ENCODE measurements around the gene CCDC88A. TPM values are rescaled to one million over a fixed set of nuclear protein-coding genes. Genes with fewer than 3 reads are reported as not detected.
"Not testable (repeated sequence)": the region's sequence is repeated elsewhere in the genome, so short reads cannot be mapped to it uniquely, and the experiment has no call there.

CCDC88A gene, protein sequence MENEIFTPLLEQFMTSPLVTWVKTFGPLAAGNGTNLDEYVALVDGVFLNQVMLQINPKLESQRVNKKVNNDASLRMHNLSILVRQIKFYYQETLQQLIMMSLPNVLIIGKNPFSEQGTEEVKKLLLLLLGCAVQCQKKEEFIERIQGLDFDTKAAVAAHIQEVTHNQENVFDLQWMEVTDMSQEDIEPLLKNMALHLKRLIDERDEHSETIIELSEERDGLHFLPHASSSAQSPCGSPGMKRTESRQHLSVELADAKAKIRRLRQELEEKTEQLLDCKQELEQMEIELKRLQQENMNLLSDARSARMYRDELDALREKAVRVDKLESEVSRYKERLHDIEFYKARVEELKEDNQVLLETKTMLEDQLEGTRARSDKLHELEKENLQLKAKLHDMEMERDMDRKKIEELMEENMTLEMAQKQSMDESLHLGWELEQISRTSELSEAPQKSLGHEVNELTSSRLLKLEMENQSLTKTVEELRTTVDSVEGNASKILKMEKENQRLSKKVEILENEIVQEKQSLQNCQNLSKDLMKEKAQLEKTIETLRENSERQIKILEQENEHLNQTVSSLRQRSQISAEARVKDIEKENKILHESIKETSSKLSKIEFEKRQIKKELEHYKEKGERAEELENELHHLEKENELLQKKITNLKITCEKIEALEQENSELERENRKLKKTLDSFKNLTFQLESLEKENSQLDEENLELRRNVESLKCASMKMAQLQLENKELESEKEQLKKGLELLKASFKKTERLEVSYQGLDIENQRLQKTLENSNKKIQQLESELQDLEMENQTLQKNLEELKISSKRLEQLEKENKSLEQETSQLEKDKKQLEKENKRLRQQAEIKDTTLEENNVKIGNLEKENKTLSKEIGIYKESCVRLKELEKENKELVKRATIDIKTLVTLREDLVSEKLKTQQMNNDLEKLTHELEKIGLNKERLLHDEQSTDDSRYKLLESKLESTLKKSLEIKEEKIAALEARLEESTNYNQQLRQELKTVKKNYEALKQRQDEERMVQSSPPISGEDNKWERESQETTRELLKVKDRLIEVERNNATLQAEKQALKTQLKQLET (N-terminal part only)
- polyA plus RNA-seq (2013, experiment 1 of 2; ENCODE audit: insufficient read length) = 39.7 TPM
- polyA plus RNA-seq (2013, experiment 2 of 2; ENCODE audit: insufficient read length) = 56.1 TPM

DNA sequence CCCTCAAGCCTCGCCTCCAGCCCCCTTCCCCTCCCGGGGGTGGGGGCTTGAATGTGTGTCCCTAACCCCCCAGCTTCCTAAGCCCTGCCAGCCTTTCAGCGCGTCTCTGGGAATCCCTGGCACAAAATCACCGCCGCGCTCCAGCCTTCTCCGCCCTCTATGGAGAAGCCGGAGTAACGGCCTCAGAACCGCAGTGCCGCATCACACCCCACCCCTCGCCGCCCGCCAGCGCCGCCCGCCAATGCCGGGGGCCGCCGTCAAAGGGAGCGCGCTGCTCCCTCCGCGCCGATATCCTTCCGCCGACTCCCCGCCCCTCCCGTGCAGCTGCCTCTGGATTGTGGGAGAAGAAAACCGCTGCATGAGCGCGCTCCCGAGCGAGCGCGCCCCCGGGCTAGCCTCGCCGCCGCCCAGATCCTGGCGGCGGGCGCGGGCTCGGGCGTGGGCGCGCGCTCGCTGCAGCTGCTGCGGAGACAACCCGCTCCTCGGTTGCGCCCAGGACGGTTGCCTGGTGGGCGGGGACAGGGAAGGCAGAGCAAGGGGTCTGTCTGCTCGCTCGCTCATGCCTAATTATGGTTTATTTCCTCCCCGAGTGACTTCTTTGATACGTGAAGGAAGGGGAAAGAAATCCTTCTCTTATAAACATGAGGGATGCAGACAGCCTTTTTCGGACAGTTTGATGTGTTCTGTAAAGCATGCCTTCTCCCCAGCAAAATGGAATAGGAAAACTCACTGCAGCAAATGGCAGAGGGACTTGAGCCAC, at the start of gene CCDC88A:
CCDC88A (minus strand) TSS at position 178 of the 760 bp plus-strand sequence. CDS start 777 bp downstream, outside the sequence.
- peak; percentile 99 for DNase-seq

DNA sequence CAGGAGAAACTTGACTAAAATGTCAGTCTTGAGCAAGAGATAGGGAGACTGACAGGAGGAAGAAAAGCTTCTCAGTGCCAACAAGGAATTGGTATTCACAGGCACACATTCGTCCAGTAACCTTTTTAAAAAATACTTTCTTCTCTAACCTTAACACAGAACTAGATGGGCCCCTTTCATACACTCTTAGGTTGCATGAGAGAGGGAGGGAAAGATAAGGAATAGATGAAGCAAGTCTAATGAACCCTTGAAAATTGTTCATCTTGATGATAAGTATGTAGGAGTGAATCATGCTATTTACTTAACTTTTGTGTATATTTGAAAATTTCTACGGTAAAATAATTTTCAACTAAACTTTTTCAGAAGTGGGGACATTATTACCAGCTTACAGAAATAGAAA, 42.0 kb upstream of the CCDC88A start:
- no peak for DNase-seq

DNA sequence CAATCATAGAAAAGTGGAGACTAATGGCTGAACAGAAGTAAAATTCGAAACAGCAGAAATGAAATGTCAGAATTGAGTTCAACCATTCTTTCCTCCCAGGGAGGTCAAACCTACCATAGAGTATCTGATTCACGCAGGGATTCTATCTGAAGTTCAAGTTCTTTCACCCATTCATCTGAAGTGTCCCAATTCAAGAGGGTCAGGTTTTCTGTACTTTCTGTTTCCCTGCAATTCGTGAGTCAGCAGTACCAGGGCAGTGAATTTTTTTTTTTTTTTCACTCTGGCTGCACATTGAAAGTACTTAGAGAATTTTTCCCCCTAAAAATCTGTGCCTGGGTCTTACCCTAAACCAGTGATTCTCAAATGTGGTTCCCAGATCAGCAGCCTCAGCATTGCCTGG, 40.9 kb upstream of the CCDC88A start:
- DNase-seq = no peak

DNA sequence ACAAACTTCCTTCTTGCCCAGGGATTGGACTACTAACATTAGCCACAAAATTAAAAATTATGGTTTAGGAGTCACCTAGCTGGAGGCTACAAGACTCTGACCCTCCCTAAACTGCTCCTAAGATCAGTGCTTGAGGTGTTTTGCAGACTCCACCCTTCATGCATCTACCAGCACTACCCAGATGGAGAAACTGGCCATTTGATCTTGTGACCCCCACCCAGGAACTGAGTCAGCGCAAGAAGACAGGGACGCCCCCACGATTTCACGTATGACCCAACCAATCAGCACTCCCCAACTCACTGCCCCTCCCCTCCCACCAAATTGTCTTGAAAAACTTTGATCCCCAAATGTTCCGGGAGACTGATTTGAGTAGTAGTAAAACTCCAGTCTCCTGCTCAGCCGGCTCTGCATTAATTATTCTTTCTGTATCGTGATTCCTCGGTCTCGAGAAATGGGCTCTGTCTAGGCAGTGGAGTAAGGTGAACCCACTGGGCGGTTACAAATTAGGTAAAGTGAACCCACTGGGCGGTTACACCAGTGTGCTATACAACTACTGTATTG, 40.1 kb upstream of the CCDC88A start:
- no peak for DNase-seq

DNA sequence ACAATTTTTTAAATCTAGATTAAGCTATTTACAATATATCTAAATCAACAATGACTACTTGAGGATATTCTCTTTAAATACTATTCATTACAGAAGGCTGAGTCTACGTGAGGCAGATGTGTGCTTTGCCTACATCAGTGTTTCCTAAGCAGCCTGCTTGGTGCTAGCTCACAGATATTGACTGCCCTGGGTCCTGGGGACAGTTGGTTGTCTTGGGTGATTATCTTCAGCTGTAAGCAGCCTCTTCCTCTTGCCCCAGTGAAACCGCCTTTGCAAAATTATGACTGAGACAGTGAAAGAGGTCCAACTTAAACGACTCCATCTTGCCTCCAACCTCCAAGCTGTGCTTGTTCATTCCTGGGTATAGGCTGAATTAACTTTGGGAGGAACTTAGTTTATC, 39.6 kb upstream of the CCDC88A start:
- no peak for DNase-seq

DNA sequence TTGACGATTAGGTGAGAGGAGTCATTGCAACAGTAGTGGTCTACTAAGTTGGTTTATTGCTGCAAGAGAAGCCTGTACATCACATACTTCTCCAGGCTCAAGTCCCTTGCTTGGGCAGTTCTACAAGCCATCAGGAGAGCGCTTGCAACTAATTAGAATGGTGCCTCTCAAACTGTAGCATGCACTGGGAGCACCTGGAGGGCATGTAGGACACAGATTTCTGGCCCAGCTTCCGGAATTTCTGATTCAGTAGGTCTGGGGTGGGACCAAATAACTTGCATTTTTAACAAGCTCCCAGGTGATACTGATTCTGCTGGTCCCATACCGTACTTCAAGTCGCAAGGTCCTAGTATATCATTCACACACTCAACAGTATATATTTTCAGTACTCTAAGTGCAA, 34.5 kb upstream of the CCDC88A start:
- DNase-seq = no peak

DNA sequence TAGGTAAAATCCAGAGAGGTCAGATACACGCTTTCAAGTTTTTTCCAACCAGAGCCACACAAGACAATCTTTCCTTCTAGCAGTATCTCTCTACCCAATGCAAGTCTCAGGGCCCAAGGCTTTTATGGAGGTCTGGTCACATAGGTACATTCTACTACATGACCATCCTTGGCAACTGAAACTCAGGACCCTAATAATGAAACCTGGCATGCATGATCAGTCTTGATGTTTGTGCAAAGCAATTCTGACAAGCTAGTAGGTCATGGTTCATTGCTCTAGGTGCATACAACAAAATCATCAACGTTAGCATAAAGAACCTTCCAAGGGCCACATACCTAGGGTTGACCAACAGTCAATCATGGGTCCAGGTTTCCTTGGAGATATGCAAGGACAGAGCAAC, 33.2 kb upstream of the CCDC88A start:
- no peak for DNase-seq

DNA sequence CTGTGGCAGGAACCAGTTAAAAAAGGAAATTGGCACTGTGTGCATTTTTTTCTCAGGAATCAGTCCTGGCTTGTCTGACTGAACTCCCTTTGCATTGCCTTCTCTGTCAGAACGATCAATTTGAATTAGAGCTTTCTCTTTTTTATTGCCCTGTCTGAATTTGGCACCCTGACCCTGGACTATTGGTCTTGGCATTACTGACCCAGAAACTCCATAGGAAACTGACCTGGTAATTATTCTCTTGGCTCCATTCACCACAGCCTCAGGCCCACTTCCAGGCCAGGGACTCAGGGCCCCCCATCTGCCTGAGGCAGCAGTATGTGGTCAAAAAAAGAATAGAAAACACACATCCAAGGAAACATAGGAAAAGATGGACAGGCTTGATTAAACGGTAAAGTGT, 32.0 kb upstream of the CCDC88A start:
- no peak for DNase-seq

DNA sequence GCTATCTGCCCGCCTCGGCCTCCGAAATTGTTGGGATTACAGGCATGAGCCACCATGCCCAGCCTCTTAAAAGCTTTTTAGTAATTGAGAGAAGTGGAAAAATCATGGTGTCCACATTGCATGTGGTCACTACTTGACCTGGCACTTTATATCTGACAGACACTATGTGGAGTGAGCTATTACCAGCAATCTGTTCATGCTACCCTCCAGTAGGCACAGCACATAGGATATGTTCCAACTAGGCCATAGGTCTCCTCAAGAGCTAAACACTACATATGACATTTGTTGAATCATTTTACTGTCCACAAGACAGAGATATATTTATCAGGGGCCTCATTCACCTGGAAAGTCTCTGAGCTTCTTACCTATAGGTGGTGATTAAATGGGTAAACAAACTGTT, 30.4 kb upstream of the CCDC88A start:
- not testable (repeated sequence) for DNase-seq

DNA sequence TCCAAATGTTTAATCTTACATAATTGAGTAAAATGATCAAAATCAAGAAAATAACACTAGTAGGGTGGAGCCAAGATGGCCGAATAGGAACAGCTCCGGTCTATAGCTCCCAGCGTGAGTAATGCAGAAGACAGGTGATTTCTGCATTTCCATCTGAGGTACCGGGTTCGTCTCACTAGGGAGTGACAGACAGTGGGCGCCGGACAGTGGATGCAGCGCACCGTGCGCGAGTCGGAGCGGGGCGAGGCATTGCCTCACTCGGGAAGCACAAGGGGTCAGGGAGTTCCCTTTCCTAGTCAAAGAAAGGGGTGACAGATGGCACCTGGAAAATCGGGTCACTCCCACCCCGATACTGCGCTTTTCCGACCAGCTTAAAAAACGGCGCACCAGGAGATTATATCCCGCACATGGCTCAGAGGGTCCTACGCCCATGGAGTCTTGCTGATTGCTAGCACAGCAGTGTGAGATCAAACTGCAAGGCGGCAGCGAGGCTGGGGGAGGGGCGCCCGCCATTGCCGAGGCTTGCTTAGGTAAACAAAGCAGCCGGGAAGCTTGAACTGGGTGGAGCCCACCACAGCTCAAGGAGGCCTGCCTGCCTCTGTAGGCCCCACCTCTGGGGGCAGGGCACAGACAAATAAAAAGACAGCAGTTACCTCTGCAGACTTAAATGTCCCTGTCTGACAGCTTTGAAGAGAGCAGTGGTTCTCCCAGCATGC, 22.5 kb upstream of the CCDC88A start:
- DNase-seq = not testable (repeated sequence)

DNA sequence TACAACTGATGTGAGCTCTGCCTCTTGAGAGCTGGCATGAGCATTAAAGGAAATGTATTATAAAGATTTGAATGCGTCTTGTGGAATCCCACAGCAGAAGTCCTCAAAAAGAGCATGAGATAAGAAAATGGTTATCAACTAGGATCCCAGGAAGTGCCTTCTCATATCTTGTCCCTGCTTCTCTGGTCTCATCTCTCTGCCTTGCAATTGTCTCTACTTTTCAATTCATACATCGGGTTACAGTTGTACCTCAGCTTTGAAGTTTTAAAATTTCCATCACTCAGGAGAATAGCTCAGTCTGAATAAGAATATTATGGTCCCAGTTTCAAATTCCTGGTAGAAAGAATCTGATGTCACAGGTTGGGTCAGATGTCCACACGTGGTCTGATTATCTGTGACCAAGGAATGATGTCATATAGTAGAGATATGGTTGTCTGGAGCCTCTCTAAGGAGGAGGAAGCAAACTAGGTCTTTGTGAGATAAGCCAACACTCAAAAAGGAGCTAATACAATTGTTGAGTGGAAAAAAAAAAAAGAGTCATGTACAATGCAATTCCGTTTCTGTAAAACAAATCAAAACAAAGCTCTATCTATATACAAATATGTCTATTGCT, 21.7 kb upstream of the CCDC88A start:
- DNase-seq = no peak

DNA sequence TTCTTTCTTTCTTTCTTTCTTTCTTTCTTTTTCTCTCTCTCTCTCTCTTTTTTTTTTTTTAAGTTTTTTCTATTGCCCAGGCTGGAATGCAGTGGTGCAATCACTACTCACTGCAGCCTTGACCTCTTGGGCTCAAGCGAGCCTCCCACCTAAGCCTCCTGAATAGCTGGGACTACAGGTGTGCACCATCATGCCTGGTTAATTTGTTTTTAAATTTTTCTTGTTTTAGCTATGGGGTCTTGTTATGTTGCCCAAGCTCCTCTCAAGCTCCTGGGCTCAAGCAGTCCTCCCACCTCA, 19.4 kb upstream of the CCDC88A start:
- DNase-seq = no peak

DNA sequence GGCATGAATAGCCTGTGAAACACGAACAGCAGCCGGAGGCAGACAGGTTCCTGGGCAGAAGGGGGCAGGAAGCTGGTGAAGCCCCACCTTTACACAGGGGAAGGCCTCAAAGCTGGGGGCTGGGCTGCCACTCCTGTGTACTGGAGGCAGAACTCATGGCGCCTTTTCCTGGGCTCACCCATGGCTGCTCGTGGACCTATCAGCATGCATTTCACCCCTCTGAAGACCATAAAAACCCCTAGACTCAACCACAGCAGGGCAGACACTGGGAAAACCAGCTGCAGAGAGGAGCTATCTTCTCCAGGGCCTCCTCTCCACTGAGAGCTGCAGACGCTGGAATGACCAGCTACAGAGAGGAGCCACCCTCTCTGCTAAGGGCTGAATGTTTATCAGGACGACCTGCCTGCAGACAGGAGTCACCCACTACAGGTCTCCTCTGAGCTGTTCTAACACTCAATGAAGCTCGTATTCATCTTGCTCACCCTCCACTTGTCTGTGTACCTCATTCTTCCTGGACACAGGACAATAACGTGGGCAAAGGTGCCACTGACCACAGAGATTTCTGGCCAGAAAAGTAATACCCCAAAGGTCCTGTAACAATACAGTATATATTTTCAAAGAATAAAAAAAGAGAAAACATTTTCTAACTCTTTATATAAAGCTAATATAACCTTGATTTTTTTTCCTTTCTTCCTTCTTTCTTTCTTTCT, 18.9 kb upstream of the CCDC88A start:
- no peak for DNase-seq

DNA sequence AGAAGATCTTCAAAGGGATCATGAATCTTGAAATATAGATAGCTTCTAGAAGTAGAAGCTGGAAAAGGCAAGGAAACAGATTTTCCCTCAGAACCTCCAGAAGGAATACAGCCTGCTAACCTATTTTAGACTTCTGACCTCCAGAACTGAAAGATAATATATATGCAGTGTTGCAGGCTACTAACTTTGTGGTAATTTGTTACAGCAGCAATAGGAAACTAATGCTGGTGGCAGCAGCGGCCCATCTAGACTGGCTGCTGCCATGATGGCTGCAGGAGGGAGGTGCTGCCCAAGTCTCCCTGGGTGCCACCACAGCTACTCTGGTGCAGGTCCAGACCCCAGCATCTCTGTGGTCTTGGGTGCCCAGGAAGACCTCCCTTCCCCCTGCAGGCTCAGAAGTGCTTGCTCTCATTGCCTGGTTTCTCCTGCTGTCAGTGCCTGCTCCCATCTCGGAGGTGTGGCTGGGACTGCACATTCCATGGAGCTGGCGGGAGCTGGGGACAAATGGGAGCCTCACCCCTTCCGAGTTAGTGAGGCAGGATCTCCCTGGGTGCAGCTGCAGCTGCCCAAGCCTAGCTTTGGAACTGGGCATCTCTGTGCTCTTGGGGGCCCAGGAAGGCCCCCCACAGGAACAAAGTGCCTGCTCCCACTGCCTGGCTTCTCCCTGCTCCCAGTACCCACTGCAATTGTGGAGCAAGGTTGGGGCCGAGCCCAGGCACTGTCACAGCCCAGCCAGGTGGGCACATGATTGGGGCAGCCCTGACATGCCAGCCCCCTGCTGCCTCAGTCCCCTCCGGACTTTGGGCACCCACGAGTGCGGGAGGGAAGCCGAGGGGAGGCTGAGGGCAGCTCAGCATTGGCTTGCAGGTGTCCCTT, 18.1 kb upstream of the CCDC88A start:
- DNase-seq = no peak

DNA sequence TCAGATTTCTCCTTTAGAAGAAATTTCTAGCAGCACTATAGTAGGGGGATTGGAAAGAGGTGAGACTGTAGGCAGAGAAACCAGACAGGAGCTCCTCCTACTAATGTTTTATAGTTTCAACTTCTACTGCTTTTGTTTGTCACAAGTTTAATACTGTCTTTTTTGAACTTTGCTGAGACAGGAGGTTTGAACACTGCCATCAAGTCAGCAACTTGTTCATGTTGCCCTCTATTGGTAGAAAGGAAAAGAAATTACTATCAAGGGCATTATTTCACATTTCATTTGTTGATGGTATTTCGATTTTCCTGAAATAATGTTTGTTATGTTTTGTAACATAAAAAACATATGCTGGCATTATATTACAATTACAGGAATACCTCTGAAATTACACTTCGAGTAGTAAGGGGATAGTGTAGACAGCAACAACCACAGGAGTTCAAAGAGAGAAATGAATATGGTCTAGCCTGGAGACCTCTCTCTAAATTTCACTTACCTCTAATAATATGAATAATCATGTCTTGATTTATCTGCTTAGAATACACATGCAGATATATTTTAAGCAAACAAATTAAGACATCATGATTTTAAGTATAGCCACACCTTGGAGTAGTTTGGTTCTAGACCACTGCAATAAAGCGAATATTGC, 12.4 kb upstream of the CCDC88A start:
- peak; percentile 47 for DNase-seq

DNA sequence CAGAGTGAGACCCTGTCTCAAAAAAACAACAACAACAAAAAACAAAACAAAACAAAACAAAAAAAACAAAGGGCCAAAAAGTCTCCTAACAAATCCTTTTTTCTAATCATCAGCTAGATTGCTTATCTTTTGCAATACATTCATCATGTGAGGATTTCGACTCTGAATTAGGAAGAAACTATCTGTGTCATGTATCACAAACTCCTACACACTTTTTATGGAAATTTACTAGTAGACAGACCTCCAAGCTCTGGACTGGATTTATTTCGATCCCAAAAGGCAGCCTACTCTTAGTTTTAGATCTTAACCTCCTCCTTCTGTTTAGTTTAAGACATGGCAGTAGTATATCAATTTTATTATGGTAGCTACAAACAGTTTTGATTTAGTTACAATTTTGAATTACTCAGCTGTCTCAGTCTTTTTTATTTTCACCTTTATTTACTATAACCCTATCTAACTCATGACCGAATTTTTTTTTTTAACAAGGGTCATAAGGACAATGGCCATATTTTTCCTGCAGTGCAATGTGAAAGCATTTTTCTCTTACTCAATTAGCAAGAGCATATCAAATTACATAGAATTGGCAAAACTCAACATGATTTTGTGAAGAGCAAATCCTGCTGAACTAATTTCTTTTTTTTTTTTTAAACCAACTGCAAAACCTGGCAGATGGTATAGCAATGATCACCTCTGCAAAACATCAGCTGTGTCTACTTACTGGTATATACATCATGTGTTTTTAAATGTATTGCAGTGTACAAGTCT, 10.7 kb upstream of the CCDC88A start:
- DNase-seq = no peak

DNA sequence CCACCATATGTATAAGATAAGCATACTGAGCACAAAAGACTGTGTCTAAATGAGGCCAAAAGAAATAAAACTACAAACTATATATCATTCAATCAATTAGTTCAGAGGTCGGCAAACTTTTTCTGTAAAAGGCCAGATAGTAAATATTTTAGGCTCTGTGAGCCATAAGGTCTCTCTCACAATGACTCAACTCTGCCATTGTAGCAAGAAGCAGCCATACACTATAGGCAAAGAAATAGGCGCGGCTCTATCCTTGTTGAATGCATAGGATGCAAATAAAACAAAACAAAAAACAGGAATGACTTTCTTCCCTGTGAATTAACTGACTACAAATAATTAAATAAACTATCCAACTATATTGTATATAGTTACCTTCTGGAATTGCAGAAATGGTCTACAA, 8.6 kb upstream of the CCDC88A start:
- DNase-seq = no peak

DNA sequence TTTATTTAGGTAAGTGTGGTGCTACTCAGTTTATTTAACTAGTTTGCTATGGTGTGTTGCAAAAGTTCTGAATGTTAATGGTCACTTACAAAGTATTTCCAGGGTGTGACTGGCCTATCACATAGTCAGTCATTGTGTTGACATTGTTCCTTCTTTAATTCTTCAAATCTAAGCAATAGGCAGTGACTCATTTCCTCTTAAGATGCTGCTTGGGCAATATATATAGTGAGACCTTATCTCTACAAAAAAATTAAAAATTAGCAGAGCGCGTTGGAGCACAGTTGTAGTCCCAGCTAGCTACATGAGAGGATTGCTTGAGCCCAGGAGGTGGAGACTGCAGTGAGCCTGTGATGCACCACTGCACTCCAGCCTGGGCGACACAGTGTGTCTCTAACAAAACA, 5.8 kb upstream of the CCDC88A start:
- DNase-seq = peak; percentile 70
